ENCODE data around the gene SLC40A1.

Gene SLC40A1

GRCh38 chr2:189624648-189625355 is 44.2 kb upstream of the SLC40A1 start:
- H3K27me3 ChIP-seq (ENCODE audit: insufficient read depth, low read length, poor library complexity, severe bottlenecking) = no peaks in the 10 kb centered on the region
- TF ChIP-seq EZH2phosphoT487 (IDR thresholded peaks at IDR 0.05; ENCODE audit: borderline replicate concordance) = no peak
- no peak; the same call in 1 of the 2 replicates for TF ChIP-seq CTCF (conservative IDR thresholded peaks at IDR 0.05; ENCODE audit: low read length)
- H3K4me3 ChIP-seq (ENCODE audit: low read length, poor library complexity, severe bottlenecking) = no peak overlapping the region
- H3K9me3 ChIP-seq (ENCODE audit: insufficient read depth, low read depth, low read length) = no peaks in the 10 kb centered on the region
- H3K79me2 ChIP-seq (ENCODE audit: insufficient read depth, low read length) = no peaks in the 10 kb centered on the region
- peaks cover 8% of the 10 kb centered on the region for H3K4me1 ChIP-seq (ENCODE audit: insufficient read depth, low read length, poor library complexity, severe bottlenecking)
- H3K9ac ChIP-seq (ENCODE audit: low read depth, low read length, poor library complexity, severe bottlenecking) = no peak overlapping the region
- H3K36me3 ChIP-seq (ENCODE audit: insufficient read depth, low read length) = no peaks in the 10 kb centered on the region
- H4K20me1 ChIP-seq (ENCODE audit: insufficient read depth, low read length, poor library complexity, severe bottlenecking) = no peaks in the 10 kb centered on the region
- no peaks in the 10 kb centered on the region for H3F3A ChIP-seq (ENCODE audit: low read depth)
- no peak overlapping the region for H3K4me2 ChIP-seq (ENCODE audit: low read depth, low read length, poor library complexity, severe bottlenecking)
- H2AFZ ChIP-seq (ENCODE audit: low read length) = 0 out of 2 replicates have a peak overlapping the region, but pooled peaks have one; percentile 21
- H3K9me2 ChIP-seq (replicated peaks; ENCODE audit: low read depth, low read length) = no peaks in the 10 kb centered on the region

GRCh38 chr2:189623049-189623448 is 42.5 kb upstream of the SLC40A1 start:
- no peaks in the 10 kb centered on the region for H4K20me1 ChIP-seq (ENCODE audit: insufficient read depth, low read length, poor library complexity, severe bottlenecking)
- H3K9ac ChIP-seq (ENCODE audit: low read depth, low read length, poor library complexity, severe bottlenecking) = no peak overlapping the region
- no peaks in the 10 kb centered on the region for H3K27me3 ChIP-seq (ENCODE audit: insufficient read depth, low read length, poor library complexity, severe bottlenecking)
- no peak overlapping the region for H3K4me3 ChIP-seq (ENCODE audit: low read length, poor library complexity, severe bottlenecking)
- no peak overlapping the region for H3K4me2 ChIP-seq (ENCODE audit: low read depth, low read length, poor library complexity, severe bottlenecking)
- peaks cover 8% of the 10 kb centered on the region for H3K4me1 ChIP-seq (ENCODE audit: insufficient read depth, low read length, poor library complexity, severe bottlenecking)
- no peak for TF ChIP-seq CTCF (conservative IDR thresholded peaks at IDR 0.05; ENCODE audit: low read length)
- TF ChIP-seq EZH2phosphoT487 (IDR thresholded peaks at IDR 0.05; ENCODE audit: borderline replicate concordance) = no peak
- no peaks in the 10 kb centered on the region; the same call in 1 of the 2 replicates for H3K9me2 ChIP-seq (replicated peaks; ENCODE audit: low read depth, low read length)
- H3K79me2 ChIP-seq (ENCODE audit: insufficient read depth, low read length) = no peaks in the 10 kb centered on the region
- H3F3A ChIP-seq (ENCODE audit: low read depth) = no peaks in the 10 kb centered on the region
- H2AFZ ChIP-seq (ENCODE audit: low read length) = no peak overlapping the region
- H3K9me3 ChIP-seq (ENCODE audit: insufficient read depth, low read depth, low read length) = no peaks in the 10 kb centered on the region
- no peaks in the 10 kb centered on the region for H3K36me3 ChIP-seq (ENCODE audit: insufficient read depth, low read length)

GRCh38 chr2:189621781-189622180 is 41.2 kb upstream of the SLC40A1 start:
- no peak overlapping the region for H3K4me2 ChIP-seq (ENCODE audit: low read depth, low read length, poor library complexity, severe bottlenecking)
- no peak overlapping the region for H2AFZ ChIP-seq (ENCODE audit: low read length)
- no peaks in the 10 kb centered on the region for H4K20me1 ChIP-seq (ENCODE audit: insufficient read depth, low read length, poor library complexity, severe bottlenecking)
- H3K79me2 ChIP-seq (ENCODE audit: insufficient read depth, low read length) = no peaks in the 10 kb centered on the region
- no peaks in the 10 kb centered on the region for H3K9me3 ChIP-seq (ENCODE audit: insufficient read depth, low read depth, low read length)
- peaks cover 8% of the 10 kb centered on the region for H3K4me1 ChIP-seq (ENCODE audit: insufficient read depth, low read length, poor library complexity, severe bottlenecking)
- H3K27me3 ChIP-seq (ENCODE audit: insufficient read depth, low read length, poor library complexity, severe bottlenecking) = no peaks in the 10 kb centered on the region
- no peaks in the 10 kb centered on the region for H3K36me3 ChIP-seq (ENCODE audit: insufficient read depth, low read length)
- H3K4me3 ChIP-seq (ENCODE audit: low read length, poor library complexity, severe bottlenecking) = no peak overlapping the region
- no peak for TF ChIP-seq EZH2phosphoT487 (IDR thresholded peaks at IDR 0.05; ENCODE audit: borderline replicate concordance)
- no peak for TF ChIP-seq CTCF (conservative IDR thresholded peaks at IDR 0.05; ENCODE audit: low read length)
- H3F3A ChIP-seq (ENCODE audit: low read depth) = no peaks in the 10 kb centered on the region
- H3K9ac ChIP-seq (ENCODE audit: low read depth, low read length, poor library complexity, severe bottlenecking) = no peak overlapping the region
- no peaks in the 10 kb centered on the region; the same call in 1 of the 2 replicates for H3K9me2 ChIP-seq (replicated peaks; ENCODE audit: low read depth, low read length)
